K562 (cell line): ENCODE data around the gene SNX10. TPM values are rescaled to one million over a fixed set of nuclear protein-coding genes. Genes with fewer than 3 reads are reported as not detected.

Experiments used
- BACH1 ChIP-seq: fragments of 200-800 bp; sonication (Bioruptor generic); IDR thresholded peaks from 2 replicates; pipeline ENCODE4 v1.6.1; 2016; ENCODE audit warnings: missing genetic modification characterization, missing compliant biosample characterization
- KLF16 ChIP-seq: IDR thresholded peaks from 2 replicates; pipeline ENCODE4 v1.6.1; 2016; ENCODE audit warnings: antibody characterized with exemption
- MGA ChIP-seq: fragments of 450-650 bp; IDR thresholded peaks from 2 replicates; pipeline ENCODE4 v1.6.1; 2016; ENCODE audit warnings: mild to moderate bottlenecking, moderate library complexity
- SETDB1 ChIP-seq: IDR thresholded peaks from one replicate; pipeline ENCODE4 v1.6.1; 2012; ENCODE audit warnings: low read length, control low read depth, inconsistent platforms
- SIN3A ChIP-seq, 2 experiments: fragments of 150-350 bp in 1 of 2; IDR thresholded peaks; 2 replicates each; pipeline ENCODE4 v1.6.1; 2011 to 2016; ENCODE audit warnings: borderline replicate concordance in 2 of 2, low read depth in 2 of 2, low read length in 2 of 2, mild to moderate bottlenecking in 2 of 2, moderate library complexity in 2 of 2; ENCODE audit not compliant: control insufficient read depth in 1 of 2
- SMAD1 ChIP-seq: fragments of 150-350 bp; IDR thresholded peaks from 2 replicates; pipeline ENCODE4 v1.6.1; 2014; ENCODE audit warnings: low read length, low read depth; ENCODE audit not compliant: partially characterized antibody
- VEZF1 ChIP-seq: fragments of 200-800 bp; sonication (Bioruptor generic); IDR thresholded peaks from 2 replicates; pipeline ENCODE4 v1.6.1; 2017; ENCODE audit warnings: missing genetic modification characterization, missing compliant biosample characterization
- ZBTB43 ChIP-seq: sonication (generic); formaldehyde crosslinking; IDR thresholded peaks from 2 replicates; pipeline ENCODE4 v1.8.0; 2023; ENCODE audit warnings: mild to moderate bottlenecking, missing genetic modification reagents
- ZFP36 ChIP-seq: fragments of 150-350 bp; IDR thresholded peaks from 2 replicates; pipeline ENCODE4 v1.6.1; 2018; ENCODE audit warnings: low read length, low read depth; ENCODE audit not compliant: partially characterized antibody
- ZNF561 ChIP-seq: fragments of 450-650 bp; formaldehyde crosslinking; conservative IDR thresholded peaks from 2 replicates; pipeline ENCODE4 v1.4.0; 2020; ENCODE audit warnings: mild to moderate bottlenecking, moderate library complexity
- ZNF76 ChIP-seq: fragments of 250-450 bp; sonication (Bioruptor Pico); IDR thresholded peaks from 2 replicates; pipeline ENCODE4 v1.4.0; 2020; ENCODE audit warnings: mild to moderate bottlenecking, moderate library complexity, borderline replicate concordance
- polyA plus RNA-seq, 8 experiments: library from polyadenylated mRNA; depleted of rRNA in 4 of 8; stranded (reverse) in 5 of 8; unstranded in 3 of 8; fragments of >200 nt; fragmentation: Nextera tagmentation in 2 of 8; fragmentation: Illumina TruSeq in 1 of 8; extraction: Ambion mirVana in 2 of 8; extraction: Trizol in 1 of 8; gene quantifications; 2 replicates each; pipeline versions ENCODE4 v1.2.1 to v1.2.3, GENCODE V29; 2011 to 2014; ENCODE audit warnings: inconsistent platforms in 1 of 8, missing spikeins in 1 of 8
- total RNA-seq, 7 experiments: library from RNA; depleted of rRNA in 6 of 7; stranded (reverse); fragments of >200 nt in 6 of 7; fragmentation: Illumina TruSeq in 2 of 7; extraction: Trizol in 2 of 7; gene quantifications; 2 replicates each; pipeline versions ENCODE4 v1.2.1 to v1.2.3, GENCODE V29; 2011 to 2021; ENCODE audit warnings: low replicate concordance in 1 of 7

SNX10 gene
- total and polyA plus RNA-seq, 9 of the 15 experiments (the other 6 are each of a cell fraction or from before 2014, with no cell fraction given) = 6.9 to 16.5 (median 11.5) TPM

GRCh38 chr7:26398756-26399509, 107.3 kb downstream of the SNX10 start (continued):
- TF ChIP-seq MGA (peak; percentile 91), ZBTB43 (CRISPR knock-in tag) (no peak), SETDB1 (no peak), ZNF76 (CRISPR knock-in tag) (no peak), ZFP36 (no peak), KLF16 (no peak), SIN3A (IDR thresholded peaks at IDR 0.05; ENCODE audit: borderline replicate concordance in 2 of 2, control insufficient read depth in 1 of 2, low read depth in 2 of 2, low read length in 2 of 2) (no peak), BACH1 (tag) (no peak), ZNF561 (CRISPR knock-in tag) (no peak), VEZF1 (CRISPR knock-in tag) (peak; percentile 51; the same call in 1 of the 2 replicates), SMAD1 (no peak)
